Measurements from ENCODE around the gene IMPA2.

IMPA2 gene

GRCh38 chr18:11991021-11991795 is 9.9 kb downstream of the IMPA2 start:
- DNase-seq: no peak

DNA sequence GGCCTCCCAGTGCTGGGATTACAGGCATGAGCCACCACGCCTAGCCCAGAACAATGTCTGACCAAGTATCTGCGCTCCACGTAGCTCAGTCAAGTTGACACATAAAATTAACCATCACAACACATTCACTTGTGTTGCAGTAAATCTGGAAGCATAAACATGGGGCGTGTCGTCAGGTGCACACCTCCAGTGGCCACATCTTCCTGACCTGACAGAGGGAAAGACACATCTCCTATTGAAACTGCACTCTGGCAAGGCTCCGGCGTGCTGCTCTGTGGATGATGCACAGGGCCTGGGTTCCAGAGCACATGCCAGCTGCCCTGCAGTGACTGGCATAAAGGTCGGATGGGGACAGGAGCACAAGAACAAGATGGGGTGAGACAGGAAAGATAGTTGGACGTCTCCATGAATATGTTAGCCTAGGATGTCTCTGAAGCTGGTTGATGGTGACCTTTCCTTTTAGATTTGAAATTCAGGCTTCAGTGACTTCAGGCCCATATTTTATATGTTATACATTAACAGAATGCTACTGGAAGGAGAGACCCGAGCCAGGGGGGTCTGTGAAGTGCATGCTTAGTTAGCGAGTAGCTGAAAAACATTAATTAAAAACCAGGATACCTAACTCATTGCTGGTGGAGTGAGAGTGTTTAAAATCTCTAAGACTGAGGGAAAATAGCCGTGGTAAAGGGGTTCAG is 10.9 kb downstream of the IMPA2 start:
- no peak for DNase-seq

DNA sequence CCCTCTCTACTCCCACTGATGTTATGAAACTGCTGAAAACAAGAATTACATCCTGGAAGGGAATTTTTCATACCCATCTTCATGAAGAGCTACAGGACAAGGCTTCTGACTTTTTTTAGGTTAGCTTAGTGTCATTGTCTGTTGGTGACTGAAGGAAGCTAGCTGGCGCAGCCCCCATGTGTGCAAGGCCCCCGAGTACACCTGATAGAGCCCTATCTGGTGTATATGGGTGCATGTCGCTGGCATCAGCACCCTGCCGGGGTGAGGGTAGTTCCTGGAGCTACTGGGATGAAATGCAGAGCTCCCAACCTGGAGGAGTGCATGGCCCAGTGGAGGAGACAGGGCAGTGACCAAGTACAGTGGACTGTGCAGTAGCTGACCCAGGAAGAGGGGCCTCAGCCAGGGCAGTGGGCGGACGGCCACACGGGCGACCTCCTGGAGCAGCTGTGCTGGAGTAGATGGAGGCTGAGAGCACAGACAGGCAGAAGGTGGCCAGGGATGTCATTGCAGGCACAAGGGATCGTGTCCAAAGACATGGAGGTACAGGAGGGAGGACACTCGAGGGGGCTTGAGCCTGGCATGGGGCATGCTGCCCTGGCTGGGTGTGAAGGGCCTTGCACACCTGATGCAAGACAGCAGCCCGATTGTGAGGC is 12.1 kb downstream of the IMPA2 start:
- no peak for DNase-seq

DNA sequence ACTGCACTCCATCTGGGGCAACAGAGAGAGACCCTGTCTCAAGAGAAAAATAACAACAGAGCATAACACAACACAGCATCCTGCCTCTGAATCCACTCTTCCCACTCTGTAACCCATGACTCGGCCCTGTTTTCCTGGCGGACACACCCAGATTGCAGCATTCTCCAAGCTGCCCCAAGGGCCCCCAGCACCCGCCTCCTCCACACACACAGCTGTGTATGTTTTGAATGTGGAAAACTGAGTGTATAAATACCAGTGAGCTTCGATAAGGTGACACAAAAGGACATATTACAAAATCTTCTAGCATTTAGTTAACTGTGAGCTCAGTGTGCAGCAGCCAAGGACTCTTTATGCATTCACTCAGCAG is 13.0 kb downstream of the IMPA2 start:
- DNase-seq: no peak

DNA sequence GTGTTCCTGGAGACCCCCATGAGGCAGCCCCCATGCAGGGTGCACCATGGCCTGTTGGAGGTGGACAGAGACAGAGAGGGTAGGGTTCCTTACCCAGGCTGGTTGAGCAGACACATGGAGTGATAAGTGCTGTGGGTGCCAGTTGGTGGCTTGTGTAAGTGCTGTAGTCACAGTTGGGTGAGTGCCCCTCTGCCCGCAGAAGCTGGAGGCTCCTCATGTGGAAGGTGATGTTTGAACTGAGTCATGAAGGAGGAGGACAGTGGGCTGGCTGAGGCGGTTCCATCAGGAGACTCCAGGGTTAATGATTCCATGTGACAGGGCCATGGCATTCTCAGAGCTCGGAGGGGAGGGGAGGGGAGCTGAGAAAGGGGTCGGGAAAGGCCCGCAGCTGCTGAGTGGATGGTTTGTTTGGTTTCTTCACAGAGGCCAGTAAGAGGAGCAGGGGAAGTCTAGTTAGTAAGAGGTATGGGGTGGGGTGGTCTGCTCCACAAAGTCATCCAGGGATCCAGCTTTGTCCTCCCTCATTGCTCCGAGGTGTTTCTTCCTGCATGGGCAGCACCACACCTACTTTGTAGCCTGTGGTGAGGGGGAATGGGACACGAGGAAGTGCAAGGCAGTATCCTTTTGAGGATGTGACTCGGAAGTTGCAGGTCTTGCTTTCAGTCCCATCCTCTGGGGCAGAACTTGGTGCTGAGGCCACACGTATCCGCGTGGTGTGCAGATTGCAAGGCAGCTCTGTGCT is 13.6 kb downstream of the IMPA2 start:
- DNase-seq: no peak

GRCh38 chr18:11995445-11996189 is 14.3 kb downstream of the IMPA2 start:
- no peak for DNase-seq

- DNase-seq: no peak
These were observed 15.0 kb downstream of the IMPA2 start for GRCh38 chr18:11996190-11996754.

DNA sequence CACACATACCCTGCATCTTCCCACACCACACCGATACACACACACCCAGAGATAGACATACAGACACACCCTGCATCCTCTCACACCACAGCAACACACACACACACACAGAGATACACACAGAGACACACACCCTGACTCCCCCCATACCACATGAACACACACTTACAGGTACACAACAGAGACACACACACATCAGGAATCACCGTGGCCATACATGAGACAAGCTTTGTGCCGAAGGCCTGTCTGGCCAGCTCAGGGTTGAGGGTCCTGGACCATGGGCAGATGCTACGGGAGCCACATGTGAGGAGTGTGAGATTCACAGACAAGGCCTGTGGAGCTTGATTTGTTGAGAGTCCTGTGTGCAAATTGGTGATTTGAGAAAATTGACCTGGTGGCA is 15.6 kb downstream of the IMPA2 start:
- no peak for DNase-seq

GRCh38 chr18:11997466-11997865 is 16.2 kb downstream of the IMPA2 start:
- DNase-seq: no peak

GRCh38 chr18:11998193-11998592 is 16.9 kb downstream of the IMPA2 start:
- DNase-seq: no peak

GRCh38 chr18:11999429-11999828 is 18.1 kb downstream of the IMPA2 start:
- no peak for DNase-seq

DNA sequence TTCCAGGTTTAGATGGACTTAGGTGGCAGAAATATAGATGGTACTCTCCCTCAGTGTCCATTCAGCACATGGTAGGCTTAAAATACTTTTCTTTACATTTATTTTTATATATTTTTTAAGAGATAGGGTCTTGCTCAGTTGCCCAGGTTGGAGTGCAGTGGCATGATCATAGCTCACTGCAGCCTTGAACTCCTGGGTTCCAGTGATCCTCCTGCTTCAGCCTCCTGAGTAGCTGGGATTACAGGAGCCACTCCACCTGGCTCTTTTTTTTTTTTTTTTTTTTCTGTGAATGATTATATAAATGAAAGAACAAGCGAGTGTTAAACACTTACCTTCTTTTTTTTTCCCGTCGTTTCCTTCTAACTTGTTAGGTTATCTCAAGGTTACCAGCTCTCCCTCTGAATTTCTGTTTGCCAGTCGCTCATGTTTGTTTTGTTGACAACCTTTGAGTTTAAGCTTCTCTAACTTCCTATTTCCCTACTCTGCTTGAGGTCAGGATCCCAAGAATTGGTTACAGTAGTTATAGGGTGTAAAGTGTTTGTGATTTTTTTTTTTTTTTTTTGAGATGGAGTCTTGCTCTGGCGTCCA is 18.9 kb downstream of the IMPA2 start:
- no peak for DNase-seq

GRCh38 chr18:12001421-12001820 is 20.1 kb downstream of the IMPA2 start:
- DNase-seq: no peak

- DNase-seq: no peak
These were observed 22.6 kb downstream of the IMPA2 start for GRCh38 chr18:12003894-12004293.

DNA sequence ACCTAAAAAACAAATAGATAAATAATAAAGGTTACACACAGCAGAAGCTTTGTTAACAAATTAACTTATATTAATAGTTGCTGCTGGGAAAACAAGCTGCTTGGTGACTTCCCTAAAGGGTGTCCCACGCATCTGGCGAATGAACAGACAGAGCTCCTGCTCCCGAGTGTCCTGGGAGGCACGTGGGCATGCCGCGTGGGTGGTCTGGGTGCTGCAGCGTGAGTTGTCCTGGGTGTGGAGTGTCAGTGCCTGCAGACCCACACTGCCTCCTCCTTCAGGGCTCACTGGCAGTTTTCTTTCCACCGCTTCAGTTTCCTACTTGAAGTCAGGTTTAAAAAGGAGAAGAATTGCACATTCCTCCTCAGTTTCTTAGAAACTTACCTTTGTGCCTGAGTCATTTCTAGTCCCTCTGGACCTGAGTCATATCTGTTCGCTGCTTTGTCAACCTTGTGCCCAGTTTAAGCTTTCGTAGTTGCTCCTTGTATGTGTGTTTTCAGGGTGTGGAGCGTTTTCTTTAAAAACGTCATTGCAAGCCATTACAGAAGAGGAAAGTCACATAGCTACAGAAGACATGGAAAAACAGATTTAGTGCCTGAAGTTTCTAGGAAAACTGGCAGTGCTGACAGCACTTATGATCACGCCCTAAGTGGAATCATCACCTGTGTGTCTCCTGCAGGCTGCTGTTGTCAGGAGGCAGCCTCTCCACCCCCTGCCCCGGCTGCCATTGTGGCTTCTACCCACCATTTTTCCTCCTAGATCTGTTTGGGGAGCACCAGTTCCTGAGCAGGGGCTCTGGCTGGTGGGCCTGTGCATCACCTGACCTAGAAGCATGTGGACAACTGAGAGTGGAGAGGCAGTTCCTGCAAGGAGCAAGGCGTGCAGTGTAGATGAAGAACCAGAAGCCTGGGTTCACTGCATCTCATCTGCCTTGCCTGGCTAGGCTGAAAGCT is 24.5 kb downstream of the IMPA2 start:
- no peak for DNase-seq

GRCh38 chr18:12006488-12006840 is 25.2 kb downstream of the IMPA2 start:
- DNase-seq: no peak

DNA sequence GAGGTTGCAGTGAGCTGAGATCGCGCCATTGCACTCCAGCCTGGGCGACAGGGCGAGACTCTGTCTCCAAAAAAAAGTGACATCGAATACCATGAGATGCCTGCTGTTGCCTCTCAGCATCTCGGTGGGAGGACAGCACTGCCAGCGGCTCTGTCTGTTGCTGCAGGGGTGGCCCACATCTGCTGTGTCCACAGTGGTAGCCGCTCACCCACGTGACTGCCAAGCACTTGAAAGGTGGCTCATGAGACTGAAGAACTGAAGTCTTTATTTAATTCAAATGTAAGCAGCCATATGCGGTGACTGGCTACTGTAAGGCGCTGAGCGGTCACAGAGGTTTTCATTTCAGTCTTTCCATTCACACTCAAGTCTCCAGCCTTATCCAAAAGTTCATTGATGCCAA is 25.8 kb downstream of the IMPA2 start:
- no peak for DNase-seq

- DNase-seq: no peak
These were observed 27.0 kb downstream of the IMPA2 start for GRCh38 chr18:12008181-12008767.

DNA sequence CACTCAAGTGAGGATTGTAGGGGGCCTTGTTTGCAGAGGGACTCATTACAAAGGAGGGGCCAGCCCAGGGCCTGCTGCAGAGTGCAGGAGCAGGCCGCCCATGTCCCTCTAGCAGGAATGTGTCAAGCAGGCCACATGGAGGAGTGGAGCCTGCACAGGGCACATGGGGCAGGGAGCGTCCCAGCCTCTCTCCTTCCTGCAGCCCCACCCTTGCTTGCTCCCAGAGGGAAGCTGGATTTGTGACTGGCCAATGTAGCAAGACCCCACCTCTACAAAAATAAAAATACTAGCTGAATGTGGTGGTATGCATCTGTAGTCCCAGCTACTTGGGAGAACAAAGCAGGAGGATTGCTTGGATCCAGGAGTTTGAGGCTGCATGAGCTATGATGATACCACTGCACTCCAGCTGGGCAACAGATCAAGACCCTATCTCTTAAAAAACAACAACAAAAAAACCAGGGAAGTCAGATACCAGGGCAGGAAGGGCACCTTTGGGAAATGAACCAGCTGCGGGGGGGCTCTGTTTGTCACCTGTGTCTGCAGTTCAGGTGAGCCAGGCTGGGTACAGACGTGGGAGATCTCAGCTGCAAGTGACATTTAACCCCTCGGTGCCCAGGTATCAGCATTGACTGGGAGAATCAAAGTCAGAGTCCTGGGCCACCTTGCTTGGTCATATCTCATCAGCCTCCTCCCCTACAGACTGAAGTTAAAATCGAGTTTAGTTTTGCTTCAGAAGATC is 27.7 kb downstream of the IMPA2 start:
- no peak for DNase-seq
